Prostate gland (tissue), 2 donors: ENCODE data around the gene NXPH4. TPM values are rescaled to one million over a fixed set of nuclear protein-coding genes. Genes with fewer than 3 reads are reported as not detected.

Experiments
- DNase-seq: peaks from one replicate; pipeline ENCODE4 v3.0.0-alpha.2; 2019; ENCODE audit warnings: low spot score
- H3K27ac ChIP-seq, 2 donors: fragments of 200-600 bp; sonication (generic); 2 replicates each; pipeline ENCODE4 v1.5.1; 2017 to 2019
- H3K27me3 ChIP-seq: fragments of 200-600 bp; sonication (generic); replicated peaks from 2 replicates; pipeline ENCODE4 v1.5.1; 2019; ENCODE audit not compliant: insufficient read depth
- H3K36me3 ChIP-seq, 2 donors: fragments of 200-600 bp; sonication (generic); 1 replicate in 1 of 2; 2 replicates in 1 of 2; pipeline versions ENCODE4 v1.5.1 to v1.8.1; 2017 to 2019
- H3K4me1 ChIP-seq: fragments of 200-600 bp; sonication (generic); replicated peaks from 2 replicates; pipeline ENCODE4 v1.5.1; 2019
- H3K4me3 ChIP-seq, 2 donors: fragments of 200-600 bp; sonication (generic); 2 replicates each; pipeline ENCODE4 v1.5.1; 2017 to 2019
- H3K9me3 ChIP-seq: fragments of 200-600 bp; sonication (generic); 2 replicates; pipeline ENCODE4 v1.5.1; 2017
- POLR2A ChIP-seq: fragments of 450-650 bp; IDR thresholded peaks from one replicate; pipeline ENCODE4 v1.6.1; 2016; ENCODE audit warnings: antibody characterized with exemption, mild to moderate bottlenecking
- POLR2AphosphoS5 ChIP-seq: sonication (generic); formaldehyde crosslinking; IDR thresholded peaks from one replicate; pipeline ENCODE4 v1.6.1; 2017; ENCODE audit warnings: antibody characterized with exemption
- WGBS: methylation state at CpG from one replicate; pipeline ENCODE4 v1.1.5; 2018; 5-methylcytosine and 5-hydroxymethylcytosine counted together
- intact Hi-C: fragments of 100-400 bp; cut with DNase I; formaldehyde crosslinking; loops from one replicate; pipeline ENCODE4 v1.14.2; 2022
- total RNA-seq, 2 donors: library from RNA; depleted of rRNA; stranded (reverse); fragments of >200 nt; gene quantifications; one replicate each; pipeline ENCODE4 v1.1.0, GENCODE V29; 2016
- TF ChIP-seq, protein P1 (sequence below), 4 experiments: fragments of 200-600 bp in 2 of 4; fragments of 450-650 bp in 2 of 4; sonication (generic) in 2 of 4; IDR thresholded peaks; 1 replicate in 3 of 4; 2 replicates in 1 of 4; pipeline ENCODE4 v1.5.1; 2016 to 2019; ENCODE audit warnings: antibody characterized with exemption in 4 of 4, mild to moderate bottlenecking in 2 of 4, moderate library complexity in 2 of 4

NXPH4 gene
- total RNA-seq, 2 donors from 2014 or later, result 10.2 to 18.1 TPM

- Histone ChIP-seq H3K36me3 (no peaks in the 10 kb centered on the region), H3K27ac (no peak overlapping the region), H3K27me3 (peaks cover 7% of the 10 kb centered on the region), H3K4me1 (peaks cover 3% of the 10 kb centered on the region), H3K4me3 (no peak overlapping the region), H3K9me3 (no peaks in the 10 kb centered on the region)
- WGBS, result 10% methylated on average over 19 of the region's 61 CpGs
- intact Hi-C loops, result no loop called here
- TF ChIP-seq, protein P1, sequence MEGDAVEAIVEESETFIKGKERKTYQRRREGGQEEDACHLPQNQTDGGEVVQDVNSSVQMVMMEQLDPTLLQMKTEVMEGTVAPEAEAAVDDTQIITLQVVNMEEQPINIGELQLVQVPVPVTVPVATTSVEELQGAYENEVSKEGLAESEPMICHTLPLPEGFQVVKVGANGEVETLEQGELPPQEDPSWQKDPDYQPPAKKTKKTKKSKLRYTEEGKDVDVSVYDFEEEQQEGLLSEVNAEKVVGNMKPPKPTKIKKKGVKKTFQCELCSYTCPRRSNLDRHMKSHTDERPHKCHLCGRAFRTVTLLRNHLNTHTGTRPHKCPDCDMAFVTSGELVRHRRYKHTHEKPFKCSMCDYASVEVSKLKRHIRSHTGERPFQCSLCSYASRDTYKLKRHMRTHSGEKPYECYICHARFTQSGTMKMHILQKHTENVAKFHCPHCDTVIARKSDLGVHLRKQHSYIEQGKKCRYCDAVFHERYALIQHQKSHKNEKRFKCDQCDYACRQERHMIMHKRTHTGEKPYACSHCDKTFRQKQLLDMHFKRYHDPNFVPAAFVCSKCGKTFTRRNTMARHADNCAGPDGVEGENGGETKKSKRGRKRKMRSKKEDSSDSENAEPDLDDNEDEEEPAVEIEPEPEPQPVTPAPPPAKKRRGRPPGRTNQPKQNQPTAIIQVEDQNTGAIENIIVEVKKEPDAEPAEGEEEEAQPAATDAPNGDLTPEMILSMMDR (IDR thresholded peaks at IDR 0.05), result peak in 2 of 4 experiments; percentile 12 to 64
- no peak for TF ChIP-seq POLR2A
- no peak for TF ChIP-seq POLR2AphosphoS5
- DNase-seq, result no peak
Observed at GRCh38 chr12:57224973-57225679, 8.5 kb downstream of the NXPH4 start.

DNA sequence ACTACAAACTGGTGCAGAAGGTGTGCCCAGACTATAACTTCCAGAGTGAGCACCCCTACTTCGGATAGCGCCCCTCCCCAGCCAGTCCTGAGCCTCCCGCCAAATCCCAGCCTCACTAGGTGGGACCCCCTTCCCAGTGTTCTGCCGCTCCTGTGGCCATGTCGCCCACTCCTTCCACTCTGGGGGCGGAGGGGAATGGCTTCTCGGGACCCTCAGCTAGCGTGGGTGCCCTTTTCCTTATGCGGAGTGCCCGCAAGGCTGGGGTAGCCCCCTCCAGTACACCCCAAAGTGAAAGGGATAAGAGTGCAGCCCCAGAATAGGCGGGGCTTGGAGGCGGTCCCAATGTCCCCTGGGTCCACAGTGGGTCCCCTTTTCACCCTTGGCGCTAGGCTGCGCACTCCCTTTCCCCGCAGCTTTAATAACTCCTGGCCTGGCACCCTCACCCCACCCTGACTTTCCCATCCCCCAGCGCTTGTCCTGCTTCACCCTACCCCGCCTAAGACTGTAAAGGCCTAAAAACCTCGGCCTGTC is 9.2 kb downstream of the NXPH4 start:
- 48% methylated on average over 17 of the region's 18 CpGs for WGBS

DNA sequence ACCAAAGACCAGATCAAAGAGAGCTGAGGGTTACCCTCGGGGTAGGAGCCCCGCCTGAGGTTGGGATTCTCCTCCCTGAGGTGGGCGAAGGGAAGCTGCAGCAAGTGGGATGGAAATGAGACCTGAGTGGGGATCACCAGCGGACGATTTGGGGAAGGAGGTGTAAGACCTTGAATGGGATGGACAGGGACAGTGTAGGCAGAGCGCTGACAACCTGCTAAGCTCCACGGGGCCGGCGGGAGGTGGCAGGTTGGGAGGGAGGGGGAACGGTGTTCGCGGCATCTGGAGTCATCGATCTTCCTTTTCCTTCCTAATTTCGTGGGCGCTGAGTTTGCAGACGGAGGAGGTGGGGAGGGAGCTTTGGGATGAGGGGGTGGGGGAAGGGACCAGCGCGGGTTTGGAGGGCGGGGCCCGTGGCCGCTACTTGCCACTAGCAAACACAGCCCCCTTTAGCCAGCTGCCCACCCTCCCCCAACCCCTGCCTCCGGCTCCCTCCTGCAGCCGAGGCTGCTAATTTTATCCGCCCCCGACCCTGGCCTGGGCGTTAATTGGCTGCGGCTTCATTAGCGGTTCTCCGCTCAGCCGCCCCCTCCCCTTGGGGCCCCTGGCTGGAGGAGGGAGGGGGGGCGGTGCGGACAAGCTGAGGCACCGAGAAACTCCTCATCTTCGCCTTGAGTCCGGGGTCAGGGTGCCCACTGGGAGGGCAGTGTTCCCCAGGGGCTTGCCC is 10.2 kb downstream of the NXPH4 start:
- no peak for DNase-seq
- Histone ChIP-seq H3K4me1 (peaks cover 9% of the 10 kb centered on the region), H3K36me3 (no peaks in the 10 kb centered on the region), H3K9me3 (no peaks in the 10 kb centered on the region), H3K27me3 (peaks cover 7% of the 10 kb centered on the region), H3K27ac (no peak overlapping the region), H3K4me3 (no peak overlapping the region)
- intact Hi-C loops, result no loop called here
- TF ChIP-seq POLR2A (no peak), POLR2AphosphoS5 (no peak)
- TF ChIP-seq, protein P1 (IDR thresholded peaks at IDR 0.05), result no peak
- WGBS, result 25% methylated on average over 35 of the region's 35 CpGs

More for the DNA sequence above, 9.2 kb downstream of the NXPH4 start:
- no peak for DNase-seq
- Histone ChIP-seq H3K27me3 (peaks cover 7% of the 10 kb centered on the region), H3K27ac (no peak overlapping the region), H3K9me3 (no peaks in the 10 kb centered on the region), H3K4me3 (no peak overlapping the region), H3K36me3 (no peaks in the 10 kb centered on the region), H3K4me1 (peaks cover 9% of the 10 kb centered on the region)
- intact Hi-C loops, result no loop called here
- no peak for TF ChIP-seq POLR2A
- no peak for TF ChIP-seq POLR2AphosphoS5
- TF ChIP-seq, protein P1 (IDR thresholded peaks at IDR 0.05), result no peak

DNA sequence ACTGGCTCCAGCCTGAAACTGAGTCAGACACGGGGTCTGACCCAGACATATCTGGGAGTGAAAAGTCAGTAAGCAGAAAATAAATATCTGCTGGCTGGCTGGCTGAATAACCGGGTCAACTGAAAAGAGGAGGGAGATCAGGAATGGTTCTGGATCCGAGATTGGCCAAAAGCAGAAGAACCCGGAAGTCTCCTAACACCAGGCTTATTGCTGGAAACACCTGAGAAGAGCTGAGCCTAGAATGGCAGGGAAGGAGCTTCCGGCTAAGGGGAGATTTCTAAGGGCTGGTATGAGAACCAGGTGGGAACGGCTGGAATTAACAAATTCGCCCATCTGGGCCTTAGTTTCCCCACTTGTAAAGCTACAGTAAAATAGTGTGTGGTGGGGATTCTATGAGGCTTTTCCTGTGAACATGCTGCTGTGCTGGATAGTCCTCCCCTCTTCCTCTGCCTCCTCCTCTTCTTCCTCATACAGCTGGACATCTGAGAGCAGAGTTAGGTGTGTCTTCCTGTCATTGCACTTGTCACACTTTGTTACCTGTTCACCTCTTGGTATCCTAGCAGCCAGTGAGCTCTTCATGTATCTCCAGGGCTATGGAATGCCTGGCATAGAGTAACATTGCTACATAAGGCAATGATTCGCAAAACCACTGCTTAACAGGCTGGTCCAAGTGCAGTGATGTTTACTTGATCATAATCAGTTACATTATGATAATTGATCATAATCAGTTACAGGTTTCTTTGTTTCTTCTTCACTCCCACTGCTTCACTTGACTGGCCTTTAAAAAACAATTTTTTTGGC is 10.9 kb downstream of the NXPH4 start:
- 60% methylated on average over 8 of the region's 8 CpGs for WGBS
- Histone ChIP-seq H3K36me3 (no peaks in the 10 kb centered on the region), H3K9me3 (no peaks in the 10 kb centered on the region), H3K4me3 (no peak overlapping the region), H3K27ac (no peak overlapping the region), H3K4me1 (peaks cover 9% of the 10 kb centered on the region), H3K27me3 (peaks cover 7% of the 10 kb centered on the region)
- no peak for DNase-seq
- intact Hi-C loops, result no loop called here
- TF ChIP-seq POLR2A (no peak), POLR2AphosphoS5 (no peak)
- TF ChIP-seq, protein P1 (IDR thresholded peaks at IDR 0.05), result no peak
